ENCODE data around the gene RETREG1.

The RETREG1 gene

GRCh38 chr5:16580382-16580781 is 36.4 kb downstream of the RETREG1 start:
- no peak for DNase-seq

DNA sequence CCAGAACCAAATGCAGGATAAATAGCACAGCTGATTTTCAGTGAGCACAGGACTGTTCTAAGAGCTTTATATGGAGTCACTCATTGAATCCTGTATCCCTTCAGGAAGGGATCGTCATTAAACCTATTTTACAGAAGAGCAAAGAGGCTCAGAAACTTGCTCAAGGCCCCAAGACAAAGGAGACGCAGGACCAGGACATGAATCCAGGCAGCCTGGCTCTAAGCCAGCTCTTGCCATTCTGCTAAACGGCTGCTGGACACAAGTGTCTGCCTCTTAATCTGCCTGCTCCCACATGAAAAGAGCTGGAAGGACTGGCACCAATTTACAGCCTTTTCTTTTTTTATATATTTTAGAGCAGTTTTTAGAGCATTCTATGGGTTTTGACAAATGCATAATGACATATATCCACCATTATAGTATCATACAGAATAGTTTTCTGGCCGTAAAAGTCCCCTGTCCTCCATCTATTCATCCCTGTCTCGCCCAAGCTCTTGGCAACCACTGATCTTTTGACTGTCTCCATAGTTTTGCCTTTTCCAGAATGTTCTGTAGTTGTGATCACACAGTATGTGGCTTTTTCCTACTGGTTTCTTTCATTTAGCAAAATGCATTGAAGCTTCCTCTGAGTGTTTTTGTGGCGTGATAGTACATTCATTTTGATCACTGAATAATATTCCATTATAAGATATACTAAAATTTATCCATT is 37.5 kb downstream of the RETREG1 start:
- DNase-seq, result peak; percentile 34 to 63

GRCh38 chr5:16578474-16578883 is 38.3 kb downstream of the RETREG1 start:
- peak; percentile 72 to 73 for DNase-seq

DNA sequence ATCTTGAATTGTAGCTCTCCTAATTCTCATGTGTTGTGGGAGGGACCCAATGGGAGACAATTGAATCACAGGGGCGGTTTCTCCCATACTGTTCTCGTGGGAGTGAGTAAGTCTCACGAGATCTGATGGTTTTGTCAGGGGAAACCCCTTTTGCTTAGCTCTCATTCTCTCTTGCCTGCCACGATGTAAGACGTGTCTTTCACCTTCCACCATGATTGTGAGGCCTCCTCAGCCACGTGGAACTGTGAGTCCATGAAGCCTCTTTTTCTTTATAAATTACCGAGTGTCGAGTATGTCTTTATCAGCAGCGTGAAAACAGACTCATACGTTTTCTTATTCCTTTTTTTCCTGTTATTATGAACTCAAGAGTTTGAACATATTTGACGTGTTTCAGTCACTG is 39.1 kb downstream of the RETREG1 start:
- no peak for DNase-seq

- DNase-seq, result peak; percentile 72 to 92
Observed at GRCh38 chr5:16574789-16575721, 41.7 kb downstream of the RETREG1 start.

GRCh38 chr5:16573401-16573800 is 43.4 kb downstream of the RETREG1 start:
- DNase-seq, result no peak

DNA sequence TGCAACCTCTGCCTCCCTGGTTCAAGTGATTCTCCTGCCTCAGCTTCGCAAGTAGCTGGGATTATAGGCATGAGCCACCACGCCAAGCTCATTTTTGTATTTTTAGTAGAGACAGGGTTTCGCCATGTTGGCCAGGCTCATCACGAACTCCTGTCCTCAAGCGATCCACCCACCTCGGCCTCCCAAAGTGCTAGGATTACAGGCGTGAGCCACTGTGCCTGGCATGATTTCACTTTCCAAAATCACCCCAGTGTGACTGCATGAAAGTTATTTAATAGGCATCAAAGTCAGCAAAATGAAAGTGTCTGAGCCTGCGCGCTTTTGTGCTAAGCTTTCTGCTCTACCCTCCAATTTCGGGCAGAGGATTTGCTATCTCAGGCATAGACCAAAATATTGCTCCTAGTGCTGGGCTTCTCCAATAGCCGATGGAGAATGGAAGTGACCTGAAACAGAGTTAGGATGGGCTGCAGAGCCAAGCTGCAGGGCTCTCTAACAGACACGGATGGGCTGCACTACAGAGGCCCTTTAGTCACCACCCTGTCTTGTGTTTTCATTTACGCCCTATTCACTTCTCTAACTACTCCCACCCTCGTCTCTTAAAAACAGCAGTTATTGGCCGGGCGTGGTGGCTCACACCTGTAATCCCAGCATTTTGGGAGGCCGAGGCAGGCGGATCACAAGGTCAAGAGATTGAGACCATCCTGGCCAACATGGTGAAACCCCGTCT is 44.3 kb downstream of the RETREG1 start:
- DNase-seq, result no peak

- no peak for DNase-seq
Observed at GRCh38 chr5:16571016-16571415, 45.8 kb downstream of the RETREG1 start.

DNA sequence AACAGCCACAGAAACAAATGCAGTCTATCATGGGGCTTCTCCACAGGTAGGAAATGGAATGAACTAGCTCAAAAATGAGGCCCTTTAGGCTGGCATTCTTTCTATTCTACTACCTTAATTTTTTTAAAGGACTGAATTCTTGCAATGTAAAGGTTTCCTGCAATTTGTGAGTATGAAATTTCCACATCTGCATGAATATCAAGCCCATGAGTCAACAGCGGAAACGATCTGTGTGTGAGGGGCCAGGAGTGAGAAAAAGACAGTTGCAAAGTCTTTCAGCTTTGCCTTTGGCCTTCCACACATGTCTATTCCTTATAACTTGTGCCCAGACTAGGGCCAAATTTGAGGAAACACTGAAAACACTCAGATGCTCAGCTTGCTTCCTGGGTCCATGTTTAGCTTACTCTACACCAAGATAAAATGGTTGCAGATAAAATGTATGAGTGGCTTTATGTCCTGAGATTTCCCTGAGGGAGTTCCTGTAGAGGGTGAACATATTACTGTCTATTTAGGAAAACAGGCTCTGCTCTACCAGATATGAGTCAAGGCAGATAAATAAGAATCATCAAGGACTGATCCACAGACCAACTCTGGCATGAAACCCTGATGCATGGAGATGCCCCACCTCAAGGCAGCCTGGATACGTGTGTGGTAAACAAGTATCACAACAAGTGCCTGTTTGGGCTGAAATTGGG is 46.5 kb downstream of the RETREG1 start:
- no peak for DNase-seq

GRCh38 chr5:16568875-16569580 is 47.8 kb downstream of the RETREG1 start:
- DNase-seq, result peak; percentile 92 to 94

GRCh38 chr5:16567365-16567764 is 49.4 kb downstream of the RETREG1 start:
- no peak for DNase-seq

DNA sequence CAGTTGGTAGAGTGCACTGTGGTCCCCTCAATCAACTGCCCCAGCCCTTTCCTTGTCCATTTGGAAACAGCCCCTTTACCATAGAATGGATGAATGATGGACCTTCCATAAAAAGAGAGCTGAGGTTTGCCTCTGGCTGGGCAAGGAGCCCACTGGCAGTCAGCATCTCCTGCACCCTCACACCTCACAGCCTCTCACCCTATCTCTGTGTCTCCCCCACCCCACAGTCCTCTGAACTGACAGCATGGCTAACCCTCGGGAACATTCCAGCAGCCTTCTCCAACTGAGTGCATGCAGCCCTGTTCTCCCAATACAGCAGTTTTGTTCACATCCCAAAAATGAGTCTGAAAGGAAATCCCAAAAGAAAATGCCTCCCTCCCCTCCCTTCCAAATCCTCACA is 51.7 kb downstream of the RETREG1 start:
- DNase-seq, result no peak

DNA sequence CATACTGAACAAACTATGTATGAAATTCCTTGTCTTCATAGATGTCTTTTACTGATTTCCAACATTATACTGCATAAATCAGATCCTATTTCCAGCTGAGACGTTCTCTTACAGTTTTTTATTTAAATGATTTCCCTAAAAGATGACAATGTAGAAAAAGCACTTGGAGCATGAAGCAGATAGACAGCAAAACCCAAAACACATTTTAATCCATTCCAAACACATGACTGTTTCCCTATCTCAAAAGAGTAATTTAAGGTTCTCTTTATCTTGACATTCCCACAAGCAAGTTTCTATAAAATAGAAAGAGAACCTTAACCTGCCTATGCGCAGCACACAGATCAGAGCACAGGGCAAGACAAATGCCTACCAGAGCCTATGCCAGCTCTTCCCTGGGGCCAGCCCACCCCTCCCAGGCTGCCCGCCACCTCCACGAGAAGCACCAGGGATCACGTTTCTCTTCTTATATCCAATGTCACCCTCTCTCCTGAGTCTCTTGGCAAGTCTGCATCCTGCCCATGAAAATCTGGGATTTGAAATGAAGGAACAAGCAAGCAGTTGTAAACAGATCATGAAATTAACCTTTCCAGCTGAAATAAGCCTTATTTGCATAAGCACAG is 52.4 kb downstream of the RETREG1 start:
- DNase-seq, result no peak

DNA sequence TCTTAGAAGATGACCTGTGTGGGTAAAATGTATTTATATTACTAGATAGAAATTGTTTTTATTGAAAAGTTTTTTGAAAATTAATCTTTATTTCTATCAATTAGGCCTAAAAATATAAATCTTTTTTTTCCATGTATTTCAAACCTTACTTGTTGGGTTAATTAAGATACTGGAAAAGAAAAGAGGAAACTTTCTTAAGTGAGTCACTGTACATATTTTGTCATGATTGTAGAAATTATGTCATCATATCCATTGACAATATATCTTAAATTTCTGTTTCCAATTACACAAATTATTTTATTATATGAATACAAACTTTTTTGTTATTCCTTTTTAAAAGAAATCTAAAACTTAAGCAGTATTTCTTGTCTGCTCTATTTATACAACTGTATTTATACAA is 53.1 kb downstream of the RETREG1 start:
- DNase-seq, result no peak

DNA sequence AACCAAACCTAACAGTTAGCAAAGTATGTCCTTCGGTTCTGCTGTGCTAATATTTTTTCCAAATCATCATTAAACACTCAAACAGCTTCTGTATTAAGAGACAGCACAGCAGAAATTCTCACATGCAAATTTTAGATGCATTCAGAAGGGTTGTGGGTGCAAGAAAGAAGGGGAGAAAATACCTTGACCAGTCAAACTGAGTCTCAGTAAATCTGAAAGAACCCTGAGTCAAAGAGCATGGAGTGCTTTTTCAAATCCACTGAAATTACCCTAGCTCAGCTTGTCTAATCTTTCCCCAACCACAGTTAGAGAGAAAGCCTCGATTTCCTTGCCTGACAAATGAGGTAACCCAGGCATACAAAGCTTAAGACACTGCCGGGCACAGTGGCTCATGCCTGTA is 55.1 kb downstream of the RETREG1 start:
- no peak for DNase-seq

DNA sequence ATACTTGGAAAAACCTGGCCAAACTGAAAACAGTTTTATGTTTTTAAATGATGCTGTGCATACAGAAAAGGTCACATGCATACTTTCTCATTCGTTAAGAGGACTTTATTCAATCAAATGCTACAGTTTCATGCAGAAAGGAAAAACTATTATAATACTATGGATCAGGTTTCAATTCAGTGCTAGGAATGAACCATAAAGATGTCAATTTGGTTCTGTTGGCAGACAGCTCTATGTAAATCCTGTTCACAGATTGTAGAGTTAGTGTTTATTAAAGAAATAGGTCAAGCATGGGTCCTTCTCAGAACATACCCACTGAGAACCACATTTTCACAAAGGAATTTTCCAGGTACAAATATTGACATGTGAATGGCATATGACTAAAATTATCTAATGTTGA is 57.1 kb downstream of the RETREG1 start:
- DNase-seq, result no peak

DNA sequence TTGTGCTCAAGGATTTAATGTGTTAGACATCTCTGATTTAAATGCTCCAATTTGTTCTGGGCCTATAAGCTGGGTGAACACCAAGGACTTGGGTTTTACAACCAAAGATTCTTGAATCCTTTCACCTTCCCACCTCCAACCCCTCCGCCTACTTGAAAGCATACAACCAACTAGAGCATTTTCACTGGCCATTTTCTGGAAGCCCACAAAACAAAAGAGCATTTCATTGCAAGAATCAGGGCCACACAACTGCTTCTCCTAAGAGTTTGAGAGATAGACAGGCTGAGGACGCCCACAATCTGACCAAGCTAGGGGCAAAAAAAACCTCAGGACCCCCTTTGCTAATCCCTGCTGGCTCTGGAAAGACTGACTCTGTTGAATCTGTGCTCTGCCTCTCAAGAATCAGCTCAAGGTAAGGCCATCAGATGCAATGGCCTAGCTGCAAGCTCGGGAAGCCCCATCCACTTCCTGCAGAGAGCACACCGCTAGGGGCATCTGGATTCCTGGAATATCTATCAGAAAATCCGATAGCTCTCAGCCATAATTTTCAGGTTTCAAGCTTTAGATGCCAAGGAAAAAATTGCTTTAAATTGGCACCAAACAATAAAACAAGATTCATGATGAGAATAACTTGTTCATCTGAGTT is 57.7 kb downstream of the RETREG1 start:
- no peak for DNase-seq

DNA sequence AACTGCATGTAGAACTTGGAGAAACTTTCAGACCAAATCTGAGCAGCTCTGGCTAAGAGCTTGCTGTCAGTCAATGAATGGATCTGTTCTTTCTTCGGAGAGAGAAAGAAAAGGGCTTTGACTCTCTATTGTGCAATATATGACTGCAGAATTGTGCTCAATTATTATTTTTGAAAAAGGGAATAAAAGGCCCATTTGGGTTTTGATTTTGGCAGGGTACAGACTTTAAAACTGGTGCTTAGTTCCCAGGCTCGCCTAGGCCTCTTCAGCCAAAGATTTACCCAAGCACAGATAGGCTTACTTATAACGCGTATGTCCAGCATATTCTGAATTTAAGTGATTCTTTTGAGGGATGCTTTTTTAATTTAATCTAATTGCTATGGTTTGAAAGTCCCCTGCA is 59.3 kb downstream of the RETREG1 start:
- peak; percentile 42 to 87 for DNase-seq

DNA sequence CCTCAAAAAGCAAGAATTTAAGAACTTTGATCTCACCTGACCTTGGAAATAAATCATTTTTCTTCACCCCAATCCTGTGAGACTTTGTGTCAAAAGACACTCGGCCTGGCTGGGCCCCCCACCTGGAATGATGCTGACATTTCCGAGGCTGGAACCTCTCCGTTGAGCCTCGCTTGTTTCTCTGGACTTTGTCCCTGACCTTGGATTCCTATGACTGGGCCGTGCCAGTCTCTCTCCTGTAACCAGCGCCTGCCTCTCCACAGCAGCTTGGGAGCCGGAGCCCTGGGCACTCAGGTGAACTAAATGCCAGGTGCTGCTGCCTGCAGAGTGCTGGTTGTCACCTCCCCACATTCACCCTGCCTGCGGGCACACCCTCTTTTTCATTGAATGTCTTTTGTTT is 62.7 kb downstream of the RETREG1 start:
- DNase-seq, result no peak

DNA sequence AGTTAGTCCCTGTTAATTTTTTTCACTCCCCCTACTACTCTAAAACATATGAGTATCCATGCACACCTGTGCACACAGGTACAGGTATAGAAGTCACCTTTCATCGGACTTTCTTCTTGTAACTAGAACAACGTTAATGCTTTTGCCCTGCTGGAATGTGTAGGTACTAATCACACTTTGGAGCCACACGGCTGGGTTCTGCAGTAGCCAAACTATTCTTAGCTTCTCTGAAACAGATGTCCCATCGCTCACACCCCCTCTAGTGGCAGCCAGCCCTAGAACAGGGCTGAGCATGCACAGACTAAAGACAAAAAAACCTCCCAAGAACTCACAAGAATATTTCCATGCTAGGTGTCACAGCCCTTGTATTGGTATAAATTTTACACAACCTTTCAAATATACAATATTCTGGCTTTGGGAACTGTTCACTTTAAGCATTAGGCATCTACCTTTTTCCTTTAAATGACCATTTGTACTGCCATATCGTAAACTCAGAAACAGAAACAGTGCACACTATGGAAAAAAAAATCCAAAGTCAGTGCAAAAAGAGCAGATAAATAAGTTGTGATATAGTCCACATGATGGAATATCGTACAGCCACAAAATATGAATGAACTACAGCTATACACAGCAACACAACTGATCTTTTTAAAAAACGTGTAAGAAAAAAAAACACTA is 64.0 kb downstream of the RETREG1 start:
- DNase-seq, result peak; percentile 47 to 91
